GM20431 (cell line): ENCODE measurements around the gene DAPK3.
"Not testable (repeated sequence)": the region's sequence is repeated elsewhere in the genome, so short reads cannot be mapped to it uniquely, and the experiment has no call there.

Source experiments
- in situ Hi-C: fragments of 300-500 bp; cut with MseI, MboI; formaldehyde crosslinking; loops from one replicate; pipeline ENCODE4 v1.15.0; 2020; ENCODE audit warnings: low sequenced_read_pairs; ENCODE audit not compliant: unreplicated experiment

DAPK3 gene

DNA sequence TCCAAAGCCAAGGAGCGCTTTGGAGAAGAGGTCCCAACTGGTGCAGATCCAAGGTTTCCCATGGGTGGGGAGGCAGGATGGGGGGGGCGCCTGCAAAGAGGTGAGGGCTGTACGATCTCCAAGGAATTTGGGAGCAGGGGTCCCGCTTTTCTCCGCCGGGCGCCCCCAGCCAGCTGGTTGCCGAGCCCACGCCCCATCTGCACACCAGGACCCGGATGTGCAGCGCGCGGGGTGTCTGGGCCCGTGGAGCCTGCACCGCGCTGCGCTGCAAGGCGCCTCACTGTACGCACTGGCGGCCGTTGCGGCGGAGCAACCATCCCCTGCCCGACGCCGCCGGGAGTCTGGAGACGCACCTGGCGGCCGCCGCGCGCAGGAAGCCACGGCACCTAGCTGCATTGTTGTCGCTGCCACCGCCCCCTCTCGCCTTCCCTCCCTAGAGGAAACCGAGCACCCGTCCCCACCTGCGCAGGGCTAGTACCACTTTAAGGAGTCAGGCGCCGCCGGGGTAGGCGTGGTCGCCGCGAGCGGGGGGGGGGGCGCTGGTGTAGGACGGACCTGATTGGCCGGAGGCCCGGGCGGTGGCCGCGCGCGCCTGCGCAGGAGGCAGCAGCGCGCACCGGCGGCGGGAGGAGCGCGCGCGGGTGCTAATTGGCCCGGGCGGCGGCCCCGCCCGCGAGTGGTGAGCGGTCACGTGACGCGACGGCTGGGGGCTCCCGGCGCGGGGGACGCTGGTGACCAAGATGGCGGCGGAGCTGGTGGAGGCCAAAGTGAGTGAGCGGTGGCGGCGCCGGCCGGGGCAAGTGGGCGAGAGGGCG, 36.3 kb upstream of the DAPK3 start, which contains the start of gene PIAS4:
PIAS4 (plus strand) TSS at position 716 of the 815 bp plus-strand sequence; CDS start at position 741, 25 bp downstream.
- in situ Hi-C loops: no loop called here

DNA sequence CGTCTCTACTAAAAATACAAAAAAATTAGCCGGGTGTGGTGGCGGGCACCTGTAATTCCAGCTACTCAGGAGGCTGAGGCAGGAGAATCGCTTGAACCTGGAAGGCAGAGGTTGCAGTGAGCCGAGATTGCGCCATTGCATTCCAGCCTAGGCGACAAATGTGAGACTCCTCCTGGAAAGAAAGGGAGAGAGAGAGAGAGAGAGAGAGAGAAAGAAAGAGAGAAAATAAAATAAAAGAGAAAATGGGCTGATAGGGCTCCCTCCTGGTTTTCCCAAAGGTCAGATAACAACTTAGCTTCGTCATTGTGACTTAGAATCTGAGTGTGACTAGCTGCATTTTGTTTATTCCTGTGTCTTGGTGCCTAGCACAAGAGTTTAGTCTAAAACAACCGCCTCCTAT, 34.5 kb upstream of the DAPK3 start:
- in situ Hi-C loops: not testable (repeated sequence)

DNA sequence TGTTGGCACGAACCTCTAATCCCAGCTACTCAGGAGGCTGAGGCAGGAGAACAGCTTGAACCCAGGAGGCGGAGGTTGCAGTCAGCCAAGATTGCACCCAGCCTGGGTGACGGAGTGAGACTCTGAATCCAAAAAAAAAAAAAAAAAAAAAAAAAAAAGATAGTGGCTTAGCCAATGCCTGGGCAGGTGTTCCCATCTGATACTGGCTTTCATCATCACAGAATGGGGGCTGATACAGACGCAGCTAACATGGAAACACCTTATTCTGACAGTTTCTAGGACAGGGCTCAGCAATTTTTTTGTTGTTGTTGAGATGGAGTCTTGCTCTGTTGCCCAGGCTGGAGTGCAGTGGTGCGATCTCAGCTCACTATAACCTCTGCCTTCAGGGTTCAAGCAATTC, 29.9 kb upstream of the DAPK3 start:
- in situ Hi-C loops: not testable (repeated sequence)

DNA sequence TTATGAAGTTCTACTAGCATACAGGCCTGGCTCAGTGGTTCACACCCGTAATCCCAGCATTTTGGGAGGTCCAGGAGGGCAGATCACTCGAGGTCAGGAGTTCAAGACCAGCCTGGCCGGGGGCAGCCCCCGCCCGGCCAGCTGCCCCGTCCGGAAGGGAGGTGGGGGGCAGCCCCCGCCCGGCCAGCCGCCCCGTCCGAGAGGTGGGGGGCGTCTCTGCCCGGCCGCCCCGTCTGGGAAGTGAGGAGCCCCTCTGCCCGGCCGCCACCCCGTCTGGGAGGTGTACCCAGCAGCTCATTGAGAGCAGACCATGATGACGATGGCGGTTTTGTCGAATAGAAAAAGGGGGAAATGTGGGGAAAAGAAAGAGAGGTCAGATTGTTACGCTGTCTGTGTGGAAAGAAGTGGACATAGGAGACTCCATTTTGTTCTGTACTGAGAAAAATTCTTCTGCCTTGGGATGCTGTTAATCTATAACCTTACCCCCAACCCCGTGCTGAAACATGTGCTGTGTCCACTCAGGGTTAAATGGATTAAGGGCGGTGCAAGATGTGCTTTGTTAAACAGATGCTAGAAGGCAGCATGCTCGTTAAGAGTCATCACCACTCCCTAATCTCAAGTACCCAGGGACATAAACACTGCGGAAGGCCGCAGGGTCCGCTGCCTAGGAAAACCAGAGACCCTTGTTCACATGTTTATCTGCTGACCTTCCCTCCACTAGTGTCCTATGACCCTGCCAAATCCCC, 27.9 kb upstream of the DAPK3 start:
- in situ Hi-C loops: not testable (repeated sequence)

DNA sequence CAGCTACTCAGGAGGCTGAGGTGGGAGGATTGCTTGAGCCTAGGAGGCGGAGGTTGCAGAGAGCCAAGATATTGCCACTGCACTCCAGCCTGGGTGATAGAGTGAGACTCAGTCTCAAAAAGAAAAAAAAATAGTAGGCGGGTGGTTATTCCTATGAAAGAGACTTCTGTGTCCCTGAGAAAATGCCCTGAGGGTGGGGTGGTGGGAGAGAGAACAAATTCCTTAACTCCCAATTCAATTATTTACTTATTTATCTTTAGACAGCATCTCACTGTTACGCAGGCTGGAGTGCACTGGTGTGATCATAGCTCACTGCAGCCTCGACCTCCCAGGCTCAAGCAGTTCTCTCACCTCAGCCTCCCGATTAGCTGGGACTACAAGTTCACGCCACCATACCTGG, 24.7 kb upstream of the DAPK3 start:
- in situ Hi-C loops: no loop called here

DNA sequence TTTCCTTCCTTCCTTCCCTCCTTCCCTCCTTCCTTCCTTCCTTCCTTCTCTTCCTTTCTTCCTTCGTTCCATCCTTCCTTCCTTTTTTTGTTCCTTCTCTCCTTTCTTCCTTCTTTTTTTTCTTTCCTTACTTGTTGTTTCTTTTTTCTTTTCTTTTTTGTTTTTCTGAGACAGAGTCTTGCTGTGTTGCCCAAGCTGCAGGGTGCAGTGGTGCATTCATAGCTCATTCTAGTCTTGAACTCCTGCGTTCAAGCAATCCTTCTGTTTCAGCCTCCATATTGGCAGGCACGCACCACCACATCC, 19.9 kb upstream of the DAPK3 start:
- in situ Hi-C loops: no loop called here

DNA sequence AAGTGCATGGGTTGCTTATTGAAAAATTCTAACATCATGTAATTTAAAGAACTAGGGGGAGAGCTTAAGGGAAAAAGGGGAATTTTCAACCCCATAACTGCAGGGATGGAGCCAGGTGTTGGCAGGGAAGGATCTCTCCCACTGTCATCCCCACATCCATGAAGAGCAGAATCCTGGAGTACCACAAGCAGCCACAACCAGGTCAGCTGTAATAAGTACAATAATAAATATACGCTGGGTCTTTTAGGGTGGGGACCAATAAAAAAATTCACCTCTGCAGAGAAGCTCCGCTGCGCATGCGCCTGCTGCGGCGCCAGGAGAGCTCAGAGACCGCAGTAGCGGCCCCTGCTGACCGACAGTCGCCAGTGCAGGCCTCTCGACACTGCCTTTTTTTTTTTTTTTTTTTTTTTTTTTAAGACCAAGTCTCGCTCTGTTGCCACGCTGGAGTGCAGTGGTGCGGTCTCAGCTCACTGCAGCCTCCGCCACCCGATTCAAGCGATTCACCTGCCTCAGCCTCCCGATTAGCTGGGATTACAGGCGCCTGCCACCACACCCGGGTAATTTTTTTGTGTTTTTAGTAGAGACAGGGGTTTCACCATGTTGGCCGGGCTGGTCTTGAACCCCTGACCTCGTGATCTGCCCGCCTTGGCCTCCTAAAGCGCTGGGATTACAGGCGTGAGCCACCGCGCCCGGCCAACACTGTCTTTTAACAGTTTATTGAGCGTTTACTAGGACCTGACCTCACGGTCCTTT, 16.9 kb upstream of the DAPK3 start:
- in situ Hi-C loops: no loop called here

DNA sequence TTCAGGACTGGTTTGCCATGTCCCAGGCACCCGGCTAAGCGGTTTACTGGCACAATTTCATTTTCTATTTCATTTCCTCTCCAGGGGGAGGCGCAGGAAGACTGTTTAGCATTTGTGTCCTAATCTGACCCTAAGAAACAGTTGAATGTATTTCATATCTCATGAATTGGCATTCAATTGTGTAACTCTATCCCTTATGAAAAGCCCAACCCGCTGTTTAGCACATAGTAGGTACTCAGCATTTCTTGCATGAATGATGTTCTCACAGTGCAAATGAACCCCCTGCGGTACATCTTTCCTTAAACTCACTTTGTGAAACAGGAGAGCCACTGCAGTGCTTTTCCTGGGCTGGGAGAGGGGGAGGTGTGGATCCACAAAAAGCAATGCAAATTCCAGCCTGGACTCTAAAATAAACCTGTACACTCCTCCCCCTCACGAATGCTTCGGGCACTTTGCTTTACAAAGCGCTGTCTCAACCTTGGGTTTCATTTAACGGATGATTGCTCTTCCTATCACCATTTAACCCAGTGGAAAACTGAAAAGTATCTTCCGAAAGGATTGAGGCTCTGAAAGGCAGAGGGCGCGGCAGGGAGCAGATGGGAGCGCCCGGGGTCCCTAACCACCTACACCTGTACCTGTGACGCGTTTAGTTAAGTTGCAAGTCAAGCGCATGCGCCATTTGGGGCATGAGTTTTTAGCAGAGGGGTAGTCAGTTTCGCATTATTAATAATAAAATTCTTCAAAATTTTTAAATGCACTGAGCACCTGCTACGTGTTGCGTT, 15.6 kb upstream of the DAPK3 start:
- in situ Hi-C loops: no loop called here

DNA sequence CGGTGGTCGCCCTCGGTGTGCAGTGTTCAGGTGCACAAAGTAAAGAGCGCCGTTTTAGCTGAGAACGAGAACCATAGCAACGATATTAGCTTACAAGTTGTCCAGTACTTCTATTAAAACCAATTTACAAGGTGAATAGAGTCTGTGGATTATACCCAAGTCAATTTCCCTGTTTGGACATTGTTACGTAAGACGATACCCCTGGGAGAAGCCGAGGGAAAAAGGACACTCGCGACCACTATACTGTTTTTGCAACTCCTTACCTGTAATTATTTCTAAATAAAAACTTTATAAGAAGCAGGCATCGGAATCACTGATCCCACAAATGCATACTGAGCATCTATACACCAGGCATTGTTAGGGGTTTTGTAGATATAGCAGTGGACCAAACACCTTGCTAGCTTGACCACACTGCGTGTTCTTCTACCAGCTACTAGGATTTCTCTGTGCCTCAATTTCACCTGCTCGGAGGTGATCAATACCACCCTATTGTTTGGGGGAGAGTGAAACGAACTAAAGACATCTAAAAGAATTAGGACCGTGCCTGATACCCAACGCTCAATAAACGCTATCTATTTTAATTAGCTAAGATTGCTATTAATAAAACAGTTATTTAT, 14.9 kb upstream of the DAPK3 start:
- in situ Hi-C loops: no loop called here

DNA sequence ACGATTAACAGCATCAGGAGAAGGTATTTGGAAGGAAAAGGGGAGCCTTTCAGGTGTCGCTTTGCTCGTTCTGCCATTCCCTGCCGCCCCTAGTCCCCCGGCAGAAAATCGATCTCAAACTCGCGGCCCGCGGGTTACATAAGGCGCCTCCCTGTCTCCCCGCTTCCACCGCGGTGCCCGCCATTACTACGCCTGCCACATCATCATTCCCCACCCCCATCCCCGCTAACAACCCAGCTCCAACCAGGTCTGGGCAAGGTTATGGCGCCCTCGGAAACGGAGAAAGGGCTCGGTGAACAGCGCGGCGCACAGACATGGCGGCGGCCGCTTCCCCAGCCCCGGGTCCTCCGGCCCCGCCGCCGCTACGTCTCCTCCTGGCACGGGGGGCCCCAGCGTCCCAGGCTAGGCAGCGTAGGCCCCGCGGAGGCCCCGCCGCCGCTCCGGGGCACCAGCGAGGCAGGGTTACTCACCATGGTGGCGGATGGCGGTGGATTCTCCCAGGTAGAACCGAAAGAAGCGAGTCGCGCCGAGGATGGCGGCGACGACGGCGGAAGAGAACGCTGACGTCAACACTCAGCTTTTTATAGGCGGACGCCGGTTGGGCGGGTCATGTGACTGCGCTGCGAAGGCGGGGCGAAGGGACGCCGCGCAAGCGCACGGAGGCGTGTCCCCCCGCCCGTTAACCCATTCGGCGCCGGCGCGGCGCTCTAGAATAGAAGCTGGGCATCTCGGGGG, 14.2 kb upstream of the DAPK3 start, which contains the start of gene EEF2:
EEF2 (minus strand) TSS at position 556 of the 735 bp plus-strand sequence; CDS start at position 473, 83 bp downstream.
- in situ Hi-C loops: no loop called here

DNA sequence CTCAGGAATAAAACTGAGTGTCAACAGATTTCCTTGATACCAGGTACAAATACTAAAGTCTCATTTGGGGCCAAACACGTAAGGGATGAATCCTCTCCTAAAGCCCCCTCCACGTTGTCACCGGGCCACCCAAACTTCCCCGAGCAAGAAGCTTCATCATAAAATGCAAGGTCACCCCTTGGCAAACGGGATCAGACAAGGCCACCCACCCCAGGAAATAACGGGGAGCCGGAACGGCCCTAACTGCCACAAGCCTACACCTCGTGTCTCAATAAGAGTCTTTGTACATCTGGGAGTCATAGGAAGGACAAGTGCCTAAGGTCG, 13.6 kb upstream of the DAPK3 start:
- in situ Hi-C loops: no loop called here

DNA sequence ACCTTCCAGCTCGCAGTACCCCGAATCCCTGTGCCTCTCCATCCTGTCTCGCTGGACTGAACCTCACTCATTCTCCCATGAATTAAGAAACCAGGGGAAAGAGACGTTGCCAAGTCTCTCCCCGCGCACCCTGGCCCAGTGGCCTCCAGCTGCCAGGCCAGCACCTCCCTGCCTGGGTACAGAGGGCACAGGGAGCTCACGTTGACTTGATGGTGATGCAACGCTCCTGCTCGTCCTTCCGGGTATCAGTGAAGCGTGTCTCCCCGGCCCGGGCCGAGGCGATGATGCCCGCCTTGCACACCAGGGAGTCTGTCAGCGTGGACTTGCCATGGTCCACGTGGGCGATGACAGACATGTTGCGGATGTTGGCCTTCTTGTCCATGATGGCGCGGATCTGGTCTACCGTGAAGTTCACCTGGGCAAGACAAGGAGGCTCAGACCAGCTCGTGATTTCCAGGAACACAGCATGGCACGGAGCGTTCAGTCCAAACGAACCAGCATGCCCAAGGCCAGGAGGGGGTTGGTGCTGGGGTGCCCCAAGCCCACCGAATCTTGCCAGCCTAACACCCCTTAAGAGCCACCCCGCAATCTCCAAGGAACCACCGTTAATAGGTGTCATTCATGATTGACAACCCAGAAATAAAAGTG, 13.2 kb upstream of the DAPK3 start:
- in situ Hi-C loops: no loop called here

DNA sequence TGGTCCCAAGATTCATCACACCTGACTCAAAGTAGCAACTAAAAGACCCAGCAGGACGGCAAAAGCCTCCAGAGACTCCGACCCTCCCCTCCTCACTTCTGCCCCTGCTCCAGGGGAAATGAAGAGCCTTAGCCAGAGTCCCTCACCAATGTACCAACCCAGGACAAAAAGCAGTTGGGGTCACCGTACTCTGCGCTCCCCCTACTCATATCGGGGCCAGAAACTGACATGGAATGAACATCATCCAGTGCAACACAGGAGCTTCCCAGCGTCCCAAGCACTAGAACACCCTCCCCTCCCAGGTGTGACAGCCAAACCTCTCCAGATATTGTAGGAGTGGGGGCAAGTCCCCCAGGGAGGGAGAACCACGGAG, 12.6 kb upstream of the DAPK3 start:
- in situ Hi-C loops: no loop called here

DNA sequence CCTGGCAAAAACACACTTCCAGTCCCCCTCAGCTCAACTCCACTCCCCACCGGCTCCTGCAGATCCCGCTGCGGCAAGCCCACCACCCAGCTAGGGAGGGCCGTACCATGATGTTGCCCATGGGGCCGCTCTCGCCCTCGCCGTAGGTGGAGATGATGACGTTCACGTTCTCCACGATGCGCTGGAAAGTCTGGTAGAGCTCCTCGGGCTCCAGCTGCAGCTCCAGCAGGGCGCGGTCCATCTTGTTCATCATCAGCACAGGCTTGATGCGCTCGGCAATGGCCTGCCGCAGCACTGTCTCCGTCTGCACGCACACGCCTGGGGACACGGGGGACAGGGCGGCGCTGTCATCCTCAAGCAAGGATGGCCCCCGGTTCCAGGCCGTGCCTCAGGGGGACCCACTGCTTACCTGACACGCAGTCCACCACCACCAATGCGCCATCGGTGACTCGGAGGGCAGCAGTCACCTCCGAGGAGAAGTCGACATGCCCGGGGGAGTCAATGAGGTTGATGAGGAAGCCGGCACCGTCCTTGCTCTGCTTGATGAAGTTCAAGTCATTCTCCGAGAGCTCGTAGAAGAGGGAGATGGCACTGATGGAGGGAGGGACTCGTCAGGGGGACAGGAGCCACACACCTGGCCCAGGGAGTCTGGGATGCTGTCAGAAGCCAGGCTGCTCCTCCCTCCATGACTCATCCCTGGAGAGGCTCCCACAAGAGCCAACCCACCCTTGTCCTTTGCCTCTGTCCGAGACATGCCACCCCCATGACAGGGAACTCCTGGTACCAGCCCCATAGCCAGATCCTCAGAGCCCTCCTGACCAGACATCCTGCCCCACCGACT, 12.0 kb upstream of the DAPK3 start:
- in situ Hi-C loops: no loop called here

DNA sequence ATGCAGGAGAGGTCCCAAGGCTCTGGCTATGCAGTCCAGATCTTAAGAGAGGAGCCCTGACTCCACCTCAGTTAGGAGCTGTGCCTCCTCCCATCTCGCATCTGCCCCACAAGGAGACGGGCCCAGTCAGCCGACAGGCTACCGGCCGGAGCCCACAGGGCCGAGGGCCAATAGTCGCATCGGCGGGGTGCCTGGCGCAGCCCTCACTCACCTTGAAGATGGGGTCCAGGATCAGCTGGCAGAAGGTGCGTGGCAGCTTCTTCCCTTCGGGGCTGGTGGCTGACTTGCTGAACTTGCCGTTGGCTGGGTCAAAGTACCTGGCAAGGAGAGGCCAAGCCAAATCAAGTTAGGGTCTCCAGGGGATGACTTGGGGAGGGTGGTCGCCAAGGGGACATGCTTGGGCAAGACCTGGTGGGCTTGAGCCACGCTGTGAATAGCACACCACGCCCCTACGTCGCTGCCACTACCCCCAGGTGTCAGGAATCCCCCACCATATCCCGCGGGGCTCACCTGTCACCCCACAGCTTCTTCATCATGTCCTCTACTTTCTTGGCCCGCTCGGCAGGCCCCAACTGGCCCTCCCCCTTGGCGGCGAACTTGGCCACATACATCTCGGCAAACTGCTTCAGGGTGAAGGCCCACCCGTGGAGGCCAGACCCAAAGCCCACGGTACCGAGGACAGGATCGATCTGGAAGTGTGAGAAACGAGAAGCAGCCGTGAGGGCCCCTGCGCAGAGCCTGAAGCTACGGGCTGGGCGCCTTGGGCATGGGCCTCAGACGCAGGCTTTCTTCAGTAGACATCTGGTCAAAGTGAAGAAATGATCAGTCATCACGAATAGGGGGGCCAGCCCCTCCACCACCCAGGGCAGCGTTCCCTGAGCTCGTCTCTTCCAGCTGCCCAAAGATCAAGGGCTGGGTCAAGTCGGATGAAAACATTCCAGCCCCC, 11.1 kb upstream of the DAPK3 start:
- in situ Hi-C loops: no loop called here

DNA sequence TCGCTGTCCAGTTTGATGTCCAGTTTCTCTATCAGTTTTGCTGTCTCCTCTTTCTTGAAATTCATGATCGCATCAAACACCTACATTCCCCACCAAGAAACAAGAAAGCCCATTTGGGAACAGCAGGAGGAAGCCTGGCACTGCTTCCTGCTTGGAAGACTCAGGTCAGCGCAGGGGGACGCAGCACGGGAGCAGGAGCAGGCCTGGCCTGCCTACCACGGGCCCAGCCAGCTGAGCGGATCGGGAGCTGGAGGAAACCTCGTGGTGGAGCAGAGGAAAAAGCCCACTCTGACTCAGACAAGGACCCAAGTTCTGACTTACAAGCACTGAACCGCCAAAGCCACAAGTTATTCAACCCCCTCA, 10.5 kb upstream of the DAPK3 start:
- in situ Hi-C loops: no loop called here
